Raji (cell line): ENCODE data around the gene TENM3.
"Not testable (repeated sequence)": the region's sequence is repeated elsewhere in the genome, so short reads cannot be mapped to it uniquely, and the experiment has no call there.

Source experiments
- POLR2A ChIP-seq: IDR thresholded peaks from 2 replicates; pipeline ENCODE4 v1.6.1; 2011; ENCODE audit warnings: low read depth, low read length, control low read depth; ENCODE audit not compliant: insufficient read depth

TENM3 gene

DNA sequence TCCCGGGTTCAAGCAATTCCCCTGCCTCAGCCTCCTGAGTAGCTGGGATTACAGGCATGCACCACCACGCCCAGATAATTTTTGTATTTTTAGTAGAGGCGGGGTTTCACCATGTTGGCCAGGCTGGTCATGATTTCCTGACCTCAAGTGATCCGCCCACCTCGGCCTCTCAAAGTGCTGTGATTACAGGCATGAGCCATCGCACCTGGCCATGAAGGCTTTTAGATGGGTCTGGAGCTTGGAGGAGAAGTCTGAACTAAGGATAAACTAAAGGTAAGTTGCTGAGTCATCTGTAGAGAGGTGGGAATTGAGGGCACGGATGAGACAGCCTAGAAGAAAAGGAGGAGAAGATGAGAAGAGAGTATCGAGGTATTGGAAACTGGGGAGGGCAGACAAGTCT lies at the start of gene TENM3:
Gene TENM3 (plus strand): TSS at position 199 of the 400 bp plus-strand sequence. CDS start 80,619 bp downstream, outside the sequence.
- not testable (repeated sequence) for TF ChIP-seq POLR2A

DNA sequence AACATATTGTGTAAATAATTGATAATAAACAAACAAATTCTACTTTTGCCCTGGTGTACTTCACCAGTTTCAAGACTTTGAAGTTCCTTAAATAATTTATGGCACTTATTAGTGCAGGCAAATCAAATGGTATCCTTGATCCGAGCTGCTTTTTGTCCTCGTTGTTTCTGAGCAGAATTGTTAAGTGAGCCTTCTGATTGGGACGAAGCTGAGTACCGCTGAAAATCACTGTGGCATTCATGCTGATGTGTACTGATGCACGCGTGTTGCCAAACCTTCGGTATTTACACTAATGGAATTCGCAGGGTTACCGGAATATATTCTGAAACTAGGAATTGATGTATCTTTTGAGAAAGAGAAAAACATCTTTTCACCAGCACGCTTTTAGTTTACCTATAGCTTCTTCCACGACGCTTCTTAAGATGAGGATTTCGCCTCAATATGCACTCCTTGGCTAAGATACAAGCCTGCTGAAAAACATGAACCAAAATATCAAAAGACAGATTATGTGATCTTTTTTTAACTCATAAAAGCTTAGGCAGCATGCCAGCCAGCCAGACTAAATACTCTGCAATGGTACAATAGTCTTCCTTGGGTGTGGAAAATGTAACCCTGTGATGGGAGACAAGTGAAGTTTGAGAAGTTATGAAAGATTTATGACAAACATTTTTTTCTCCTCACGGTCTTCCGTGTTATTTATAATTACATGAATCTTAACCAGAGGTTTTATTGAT lies 48.9 kb upstream of the TENM3 start:
- TF ChIP-seq POLR2A: no peak

DNA sequence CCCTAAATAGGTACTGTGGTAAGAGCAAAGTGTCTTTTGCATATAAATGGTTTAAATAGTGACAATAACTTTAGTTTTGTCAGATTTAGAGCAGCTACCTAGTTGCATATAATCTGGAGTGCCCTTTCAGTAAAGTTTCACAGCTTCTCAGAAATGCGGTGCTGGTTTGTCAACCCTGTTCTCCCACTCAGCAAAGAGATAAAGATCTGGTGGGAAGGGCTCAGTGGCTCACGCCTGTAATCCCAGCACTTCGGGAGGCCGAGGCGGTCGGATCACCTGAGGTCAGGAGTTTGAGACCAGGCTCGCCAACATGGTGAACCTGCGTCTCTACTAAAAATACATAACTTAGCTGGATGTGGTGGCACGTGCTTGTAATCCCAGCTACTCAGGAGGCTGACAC lies 45.6 kb upstream of the TENM3 start:
- no peak for TF ChIP-seq POLR2A

DNA sequence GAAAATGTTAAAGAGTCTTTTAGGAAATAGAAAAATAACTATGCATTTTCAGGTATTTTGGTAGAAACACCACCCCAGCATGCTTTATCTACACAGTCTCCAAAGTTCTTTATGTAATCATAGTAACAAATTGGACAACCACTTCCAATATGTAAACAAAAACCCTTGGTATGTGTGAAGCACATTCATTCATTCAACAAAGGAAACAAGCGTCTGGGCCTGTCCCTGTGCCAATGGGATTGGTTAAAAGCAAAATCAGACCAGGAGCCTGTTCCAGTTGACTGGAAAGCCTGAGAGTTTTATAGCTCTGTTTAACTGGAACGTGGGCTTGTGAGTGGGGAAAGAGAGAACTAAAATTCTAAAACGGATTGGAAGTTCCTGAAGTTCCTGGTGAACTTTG lies 41.3 kb upstream of the TENM3 start:
- TF ChIP-seq POLR2A: no peak

DNA sequence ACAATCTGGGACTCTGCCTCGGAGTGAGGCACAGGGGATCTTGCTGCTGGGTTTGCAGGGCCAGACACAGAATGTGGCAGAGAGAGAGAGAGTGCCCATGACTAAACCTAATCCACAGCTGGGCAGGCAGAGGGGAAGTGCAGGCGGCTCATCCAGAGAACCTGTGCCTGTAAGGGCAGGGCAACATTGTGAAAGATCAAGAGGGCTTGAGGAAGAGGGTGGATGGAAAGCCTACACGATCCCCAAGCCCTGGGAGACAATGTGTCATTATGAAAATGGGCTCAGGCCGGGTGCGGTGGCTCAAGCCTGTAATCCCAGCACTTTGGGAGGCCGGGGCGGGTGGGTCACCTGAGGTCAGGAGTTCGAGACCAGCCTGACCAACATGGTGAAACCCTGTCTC lies 40.6 kb upstream of the TENM3 start:
- no peak for TF ChIP-seq POLR2A

DNA sequence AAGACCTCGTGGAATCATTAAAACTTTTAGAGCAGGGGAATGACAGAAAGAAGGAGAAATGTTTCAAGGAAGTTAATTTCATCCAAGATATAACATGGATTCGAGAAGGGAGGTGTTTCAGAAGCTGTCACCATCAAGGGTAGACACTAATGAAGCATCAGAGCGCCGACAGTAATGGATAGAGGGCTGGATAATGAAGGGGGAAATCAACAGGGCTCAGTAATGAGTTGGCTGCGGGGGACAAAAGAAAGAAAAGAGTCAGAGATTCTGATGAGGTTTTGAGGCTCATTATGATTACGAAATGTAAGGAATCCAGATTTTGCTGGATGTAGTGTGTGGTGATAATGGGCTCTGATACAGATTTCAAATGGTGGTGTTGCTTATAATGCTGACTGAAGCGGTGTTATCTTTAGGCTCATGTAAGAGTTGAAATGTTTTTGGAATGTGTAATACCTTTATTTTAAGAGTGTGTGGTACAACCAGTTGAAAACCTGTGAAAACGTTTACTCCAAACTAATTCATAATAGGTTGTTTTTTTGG lies 39.3 kb upstream of the TENM3 start:
- TF ChIP-seq POLR2A: no peak

DNA sequence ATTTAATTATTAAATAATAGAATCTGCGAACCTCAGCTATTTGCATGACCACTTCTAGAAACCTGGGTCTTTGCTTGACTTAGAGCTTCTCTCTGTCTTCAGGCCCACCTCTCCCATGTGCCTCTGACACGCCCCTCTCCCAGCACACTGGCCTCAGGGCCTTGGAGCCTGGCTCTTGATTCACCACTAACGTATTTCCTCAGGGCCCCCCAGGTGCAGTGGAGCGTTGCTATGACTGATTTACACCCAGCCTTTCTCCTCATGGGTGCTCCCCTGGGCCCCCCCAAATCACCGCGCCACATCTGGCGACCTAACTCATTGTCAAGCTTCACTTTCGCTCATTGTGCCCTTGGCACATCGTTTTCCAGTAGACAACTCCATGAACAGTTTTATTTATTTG lies 37.9 kb upstream of the TENM3 start:
- no peak for TF ChIP-seq POLR2A

DNA sequence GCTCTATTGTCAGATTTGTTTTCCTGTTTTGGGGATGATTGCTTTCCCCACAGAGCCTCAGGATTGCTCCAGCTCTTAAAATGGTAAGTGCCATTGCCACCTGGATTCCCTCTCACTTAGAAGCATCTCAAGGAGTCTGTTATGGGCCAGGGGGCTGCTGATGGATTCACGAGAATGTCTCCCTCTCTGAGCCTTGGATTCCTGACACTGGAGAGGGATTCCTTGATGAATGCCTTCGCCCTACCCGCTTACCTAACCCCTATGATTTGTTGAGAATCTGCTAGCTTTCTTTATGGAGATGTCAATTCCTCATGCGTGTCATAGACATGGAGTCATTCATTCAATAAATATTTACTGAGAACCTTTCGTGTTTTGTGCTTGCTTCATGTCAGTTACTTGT lies 36.9 kb upstream of the TENM3 start:
- no peak for TF ChIP-seq POLR2A

DNA sequence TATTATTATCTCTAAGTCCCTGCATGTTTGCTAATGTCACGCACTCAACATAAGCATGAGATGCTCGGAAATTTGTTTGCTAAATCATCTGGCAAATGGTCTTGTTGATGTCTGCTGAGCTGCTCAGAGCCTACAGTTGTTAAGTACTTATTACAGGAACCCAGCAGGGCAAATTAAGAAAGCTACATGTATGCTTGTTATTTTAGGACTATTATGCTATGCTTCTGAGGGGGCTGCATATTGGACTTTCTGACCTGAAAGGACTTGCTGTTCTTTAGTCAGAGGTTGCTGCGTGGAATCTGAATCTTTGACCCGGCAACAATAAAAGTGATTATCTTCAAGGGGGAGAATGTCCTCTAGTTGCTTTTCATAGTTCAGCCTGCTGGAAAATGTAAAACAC lies 36.3 kb upstream of the TENM3 start:
- no peak for TF ChIP-seq POLR2A

DNA sequence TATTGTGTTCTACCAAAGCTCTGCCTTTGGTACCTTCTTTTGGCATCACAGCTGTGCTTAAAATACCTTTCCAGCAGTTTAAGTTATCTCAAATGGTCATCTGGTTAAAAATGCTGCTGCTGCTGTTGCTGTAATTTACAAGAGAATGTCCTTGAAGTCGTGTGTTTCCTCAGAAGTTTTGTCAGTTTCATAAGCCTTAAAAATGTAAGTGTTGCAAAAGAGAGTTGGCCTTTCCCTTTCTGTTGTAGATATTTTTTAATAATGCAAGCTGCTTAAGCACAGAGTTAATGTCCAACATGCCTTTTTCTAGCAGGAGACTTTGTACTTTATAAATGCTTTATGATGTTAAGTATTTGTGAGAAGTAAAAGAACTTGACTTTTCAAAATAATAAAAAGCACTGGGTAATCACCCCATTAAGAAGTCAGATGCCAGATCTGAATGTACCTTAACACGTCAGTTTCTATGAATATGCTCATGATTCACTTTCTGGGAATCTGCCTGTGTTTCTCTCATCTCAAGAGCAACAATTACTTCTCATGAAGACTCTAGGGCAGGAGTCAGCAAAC lies 35.3 kb upstream of the TENM3 start:
- no peak for TF ChIP-seq POLR2A

DNA sequence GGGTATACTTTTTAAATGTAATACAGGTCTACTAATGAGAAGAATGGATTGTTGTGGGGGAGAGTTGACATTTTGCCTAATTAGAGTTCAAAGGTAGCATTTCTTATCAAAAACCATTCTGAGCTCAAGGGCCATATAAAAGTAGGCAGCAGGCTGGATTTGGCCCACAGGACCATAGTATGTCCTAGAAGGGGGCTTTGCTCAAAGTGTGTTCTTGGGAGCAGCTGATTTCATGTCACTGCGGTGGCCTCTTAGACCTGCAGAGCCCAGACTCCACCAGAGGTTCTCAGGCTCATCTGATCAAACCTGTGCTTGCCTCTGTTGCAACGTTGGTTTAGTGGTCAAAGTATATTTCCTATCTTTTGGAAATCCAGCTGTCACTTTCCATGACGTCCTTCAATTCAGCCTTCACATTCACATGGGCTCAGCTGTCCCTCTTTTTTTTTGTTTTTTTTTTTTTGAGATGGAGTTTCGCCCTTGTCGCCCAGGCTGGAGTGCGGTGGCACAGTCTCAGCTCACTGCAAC lies 34.6 kb upstream of the TENM3 start:
- TF ChIP-seq POLR2A: no peak

DNA sequence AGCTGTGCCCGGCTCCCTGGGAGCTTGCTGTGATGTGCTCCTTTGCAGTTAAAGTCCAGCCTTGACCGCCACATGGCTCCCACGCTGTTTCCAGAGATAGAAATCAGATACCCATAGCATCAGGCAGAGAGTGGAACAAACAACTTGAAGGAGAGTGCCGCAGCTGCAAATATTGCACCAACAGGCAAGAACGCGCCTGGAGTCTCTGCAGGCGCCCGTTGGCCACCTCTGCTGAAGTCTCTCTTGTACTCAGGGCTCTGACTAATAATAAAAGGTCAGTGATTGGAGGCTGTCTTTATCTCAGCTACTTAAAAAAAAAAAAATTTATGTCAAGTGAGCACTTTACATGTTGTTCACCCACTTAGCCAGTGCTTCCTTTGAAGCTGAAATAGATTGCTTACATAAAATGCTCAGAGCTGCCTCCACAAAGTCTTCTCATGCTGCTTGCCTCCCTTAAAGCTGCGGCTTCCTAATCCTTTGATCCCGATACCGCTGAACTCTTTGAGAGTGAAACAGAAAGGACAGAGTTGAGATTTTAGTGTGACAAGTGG lies 30.9 kb upstream of the TENM3 start:
- TF ChIP-seq POLR2A: no peak

DNA sequence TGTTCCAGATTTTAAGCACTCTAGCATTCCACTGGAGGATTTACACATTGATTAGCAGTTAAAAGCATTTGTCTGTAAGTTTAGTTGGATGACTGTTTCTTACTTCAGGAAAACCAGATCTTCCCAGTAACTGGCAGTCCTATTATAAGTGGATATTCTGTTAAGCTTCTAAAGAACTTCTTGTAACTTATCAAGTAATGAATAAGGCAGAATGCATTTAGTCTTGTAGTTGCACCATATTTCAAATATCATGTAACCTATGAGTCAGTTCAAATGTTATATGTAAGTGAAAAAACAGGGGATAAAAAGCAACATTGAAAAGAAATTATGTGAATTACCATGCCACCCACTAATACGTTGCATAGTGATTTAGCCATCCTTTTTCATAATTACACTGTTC lies 30.2 kb upstream of the TENM3 start:
- no peak for TF ChIP-seq POLR2A

DNA sequence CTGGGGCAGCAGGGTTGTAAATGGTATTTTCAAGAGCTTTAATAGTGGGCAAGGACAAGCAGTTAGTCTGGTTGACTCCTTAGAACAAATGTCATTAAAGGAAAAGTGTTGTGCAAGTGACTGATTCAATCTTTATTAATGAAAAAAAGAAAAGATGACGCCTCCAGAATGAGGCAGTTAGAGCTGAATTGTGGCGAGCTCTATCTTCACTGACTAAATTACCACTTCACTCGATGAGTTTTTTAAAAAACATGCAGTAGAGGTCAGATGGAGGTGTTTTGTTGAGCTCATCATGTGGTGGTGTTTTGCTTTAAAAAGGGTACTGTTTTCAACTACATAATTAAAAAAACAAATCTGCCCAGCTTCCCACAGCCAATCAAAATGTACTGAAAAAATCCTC lies 28.1 kb upstream of the TENM3 start:
- no peak for TF ChIP-seq POLR2A

DNA sequence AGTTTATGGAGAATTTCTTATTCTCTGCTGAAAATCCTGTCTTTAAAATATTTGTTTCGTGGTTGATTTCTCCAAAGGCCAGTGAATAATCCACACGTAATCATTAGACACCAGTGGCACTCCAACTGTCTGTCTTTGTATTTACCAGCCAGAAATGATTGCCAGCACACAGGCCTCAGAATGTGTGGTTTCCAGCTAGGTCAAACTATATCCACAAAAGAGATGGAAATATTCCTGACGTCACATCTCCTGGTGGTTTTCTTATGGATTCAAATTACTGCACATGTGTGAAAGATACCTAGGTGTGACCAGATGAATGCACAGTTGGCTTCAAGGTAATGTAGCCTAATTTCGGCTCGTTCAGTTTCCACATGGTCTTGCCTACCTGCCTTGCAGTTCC lies 27.2 kb upstream of the TENM3 start:
- TF ChIP-seq POLR2A: no peak

DNA sequence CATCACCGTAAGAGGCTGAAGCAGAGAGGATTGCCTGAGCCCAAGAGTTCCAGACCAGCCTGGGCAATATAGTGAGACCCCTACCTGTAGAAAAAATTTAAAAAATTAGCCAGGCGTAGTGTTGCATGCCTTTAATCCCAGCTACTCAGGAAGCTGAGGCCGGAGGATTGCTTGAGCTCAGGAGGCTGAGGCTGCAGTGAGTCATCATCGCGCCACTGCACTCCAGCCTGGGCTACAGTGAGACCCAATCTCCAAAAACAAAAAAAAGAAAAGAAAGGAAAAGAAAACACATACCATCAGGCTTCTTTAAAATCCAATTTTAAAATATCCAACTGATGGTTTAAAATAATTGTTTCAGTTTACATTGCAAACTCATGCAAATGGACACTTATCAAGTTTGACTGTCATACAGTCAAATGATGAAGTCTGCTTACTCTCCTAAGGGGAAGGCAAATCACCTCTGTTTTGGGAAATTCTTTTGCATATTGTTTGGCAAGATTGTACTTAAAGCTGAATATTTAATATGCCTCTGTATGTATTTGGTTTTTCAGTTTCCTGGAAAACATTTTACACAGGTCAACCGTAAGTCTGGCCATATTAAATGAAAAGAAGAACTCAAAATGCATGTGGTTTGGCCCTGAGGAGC lies 23.7 kb upstream of the TENM3 start:
- no peak for TF ChIP-seq POLR2A

DNA sequence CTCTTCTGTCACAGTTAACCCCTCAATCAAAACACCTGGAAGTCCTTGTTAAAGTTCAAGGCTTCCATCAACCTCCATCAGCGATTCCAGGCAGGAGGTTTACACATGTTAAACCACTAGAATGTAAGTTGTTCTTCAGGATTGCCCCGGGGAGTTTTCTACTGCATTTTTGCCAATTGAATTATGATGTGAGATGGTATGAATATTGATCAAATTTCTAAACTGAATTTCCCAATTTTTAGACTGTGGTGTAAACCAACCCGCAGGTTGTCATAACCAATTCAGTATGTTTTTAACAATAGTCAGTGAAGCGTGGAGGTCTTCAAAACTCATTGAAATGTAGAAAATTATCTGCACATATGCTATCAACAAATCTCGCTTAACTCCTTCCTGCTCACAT lies 21.2 kb upstream of the TENM3 start:
- TF ChIP-seq POLR2A: no peak
